Retinal pigment epithelial cell (primary cell): ENCODE results near the gene RBKS.
"Not testable (repeated sequence)": the region's sequence is repeated elsewhere in the genome, so short reads cannot be mapped to it uniquely, and the experiment has no call there.

ENCODE experiments used
- DNase-seq: peaks from one replicate; pipeline ENCODE4 v3.0.0-alpha.2; 2010; ENCODE audit warnings: low read depth
- H3K4me3 ChIP-seq: 2 replicates; pipeline ENCODE4 v1.5.1; 2011; ENCODE audit warnings: mild to moderate bottlenecking, low read length, control low read depth, moderate library complexity
- TF ChIP-seq, protein P1 (sequence below): conservative IDR thresholded peaks from 2 replicates; pipeline ENCODE4 v1.5.1; 2011; ENCODE audit warnings: low read depth, low read length, control low read depth, inconsistent platforms

The RBKS gene

DNA sequence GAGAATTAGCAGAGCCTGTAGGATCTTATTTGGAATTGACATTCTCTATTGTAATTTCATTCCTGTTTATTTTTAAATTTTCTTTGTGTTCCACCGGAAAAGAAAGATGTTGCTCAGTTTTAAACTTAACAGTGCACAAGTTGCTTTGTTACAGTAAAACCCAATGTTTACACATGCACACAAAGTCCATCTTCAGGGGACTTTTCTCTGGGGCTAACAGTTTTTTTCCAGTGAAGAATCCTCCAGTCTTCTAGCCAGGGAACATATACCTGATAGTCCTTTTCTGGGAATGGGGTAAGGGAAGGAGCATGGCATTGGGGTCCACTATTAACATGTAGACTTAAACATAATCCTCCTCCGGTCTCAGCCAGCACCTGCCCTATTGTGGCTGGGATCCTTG is 143.9 kb downstream of the RBKS start:
- no peak overlapping the region for H3K4me3 ChIP-seq
- TF ChIP-seq, protein P1, sequence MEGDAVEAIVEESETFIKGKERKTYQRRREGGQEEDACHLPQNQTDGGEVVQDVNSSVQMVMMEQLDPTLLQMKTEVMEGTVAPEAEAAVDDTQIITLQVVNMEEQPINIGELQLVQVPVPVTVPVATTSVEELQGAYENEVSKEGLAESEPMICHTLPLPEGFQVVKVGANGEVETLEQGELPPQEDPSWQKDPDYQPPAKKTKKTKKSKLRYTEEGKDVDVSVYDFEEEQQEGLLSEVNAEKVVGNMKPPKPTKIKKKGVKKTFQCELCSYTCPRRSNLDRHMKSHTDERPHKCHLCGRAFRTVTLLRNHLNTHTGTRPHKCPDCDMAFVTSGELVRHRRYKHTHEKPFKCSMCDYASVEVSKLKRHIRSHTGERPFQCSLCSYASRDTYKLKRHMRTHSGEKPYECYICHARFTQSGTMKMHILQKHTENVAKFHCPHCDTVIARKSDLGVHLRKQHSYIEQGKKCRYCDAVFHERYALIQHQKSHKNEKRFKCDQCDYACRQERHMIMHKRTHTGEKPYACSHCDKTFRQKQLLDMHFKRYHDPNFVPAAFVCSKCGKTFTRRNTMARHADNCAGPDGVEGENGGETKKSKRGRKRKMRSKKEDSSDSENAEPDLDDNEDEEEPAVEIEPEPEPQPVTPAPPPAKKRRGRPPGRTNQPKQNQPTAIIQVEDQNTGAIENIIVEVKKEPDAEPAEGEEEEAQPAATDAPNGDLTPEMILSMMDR: no peak
- DNase-seq: no peak

DNA sequence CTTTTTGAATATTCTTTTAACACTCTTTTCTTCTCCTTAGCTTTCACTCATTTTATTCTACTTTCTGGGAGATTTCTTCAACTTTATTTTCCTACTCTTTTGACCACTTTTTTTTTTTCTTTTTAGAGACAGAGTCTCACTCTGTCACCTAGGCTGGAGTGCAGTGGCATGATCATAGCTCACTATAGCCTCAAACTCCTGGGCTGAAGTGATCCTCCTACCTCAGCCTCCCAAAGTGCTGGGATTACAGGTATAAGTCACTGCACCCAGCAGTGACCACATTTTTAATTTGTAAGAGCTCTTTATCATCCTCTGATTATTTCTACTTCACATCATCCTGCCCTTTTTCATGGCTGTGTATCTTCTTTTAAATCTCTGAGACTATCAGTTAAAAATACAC is 144.7 kb downstream of the RBKS start:
- DNase-seq: not testable (repeated sequence)

DNA sequence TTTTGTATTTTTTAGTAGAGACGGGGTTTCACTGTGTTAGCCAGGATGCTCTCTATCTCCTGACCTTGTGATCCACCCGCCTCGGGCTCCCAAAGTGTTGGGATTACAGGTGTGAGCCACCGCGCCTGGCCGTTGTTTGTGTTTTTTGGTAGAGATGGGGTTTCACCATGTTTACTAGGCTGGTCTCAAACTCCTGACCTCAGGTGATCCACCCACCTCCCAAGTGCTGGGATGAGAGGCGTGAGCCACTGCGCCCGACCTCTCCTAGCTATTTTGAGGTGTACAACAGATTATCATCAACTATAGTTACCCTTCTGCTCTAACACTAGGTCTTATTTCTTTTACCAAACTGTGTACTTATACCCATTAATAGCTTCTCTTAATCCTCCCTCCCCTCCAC is 147.6 kb downstream of the RBKS start:
- no peak overlapping the region for H3K4me3 ChIP-seq
- TF ChIP-seq, protein P1: no peak
- no peak for DNase-seq

More for the DNA sequence above, 144.7 kb downstream of the RBKS start:
- not testable (repeated sequence) for H3K4me3 ChIP-seq

DNA sequence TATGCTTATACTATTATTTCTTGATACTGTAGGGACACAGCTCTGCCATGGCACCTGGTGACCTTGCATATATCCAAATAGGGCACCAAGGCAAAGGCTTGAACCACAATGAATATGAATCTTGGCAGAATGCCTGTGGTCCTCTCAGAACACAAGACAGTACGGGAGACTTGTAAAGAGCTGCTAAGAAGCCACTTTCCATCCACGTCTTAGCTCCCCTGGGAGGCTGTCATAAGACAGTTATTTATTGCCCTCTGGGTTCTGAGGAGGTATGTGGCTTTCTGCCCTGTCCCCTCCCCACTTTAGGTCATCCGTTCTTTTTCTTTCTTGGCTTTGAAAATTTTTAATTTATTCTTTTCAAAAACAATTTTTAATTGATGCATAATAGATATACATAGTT is 148.5 kb downstream of the RBKS start:
- no peak for DNase-seq
- TF ChIP-seq, protein P1: no peak
- no peak overlapping the region for H3K4me3 ChIP-seq

DNA sequence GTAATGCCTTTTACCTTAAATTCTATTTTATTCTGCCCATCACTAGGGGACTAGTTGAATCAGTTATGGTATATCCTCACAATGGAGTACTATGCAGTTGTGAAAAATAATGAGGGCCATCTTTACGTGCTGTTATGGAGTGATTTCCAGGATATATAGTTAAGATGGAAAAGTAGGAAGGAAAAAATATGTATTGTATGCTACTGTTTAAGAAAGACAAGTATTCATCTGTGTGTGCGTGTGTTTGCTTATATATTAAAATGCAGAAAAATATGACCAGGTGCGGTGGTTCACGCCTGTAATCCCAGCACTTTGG is 151.2 kb downstream of the RBKS start:
- TF ChIP-seq, protein P1: no peak
- H3K4me3 ChIP-seq: no peak overlapping the region
- DNase-seq: no peak

DNA sequence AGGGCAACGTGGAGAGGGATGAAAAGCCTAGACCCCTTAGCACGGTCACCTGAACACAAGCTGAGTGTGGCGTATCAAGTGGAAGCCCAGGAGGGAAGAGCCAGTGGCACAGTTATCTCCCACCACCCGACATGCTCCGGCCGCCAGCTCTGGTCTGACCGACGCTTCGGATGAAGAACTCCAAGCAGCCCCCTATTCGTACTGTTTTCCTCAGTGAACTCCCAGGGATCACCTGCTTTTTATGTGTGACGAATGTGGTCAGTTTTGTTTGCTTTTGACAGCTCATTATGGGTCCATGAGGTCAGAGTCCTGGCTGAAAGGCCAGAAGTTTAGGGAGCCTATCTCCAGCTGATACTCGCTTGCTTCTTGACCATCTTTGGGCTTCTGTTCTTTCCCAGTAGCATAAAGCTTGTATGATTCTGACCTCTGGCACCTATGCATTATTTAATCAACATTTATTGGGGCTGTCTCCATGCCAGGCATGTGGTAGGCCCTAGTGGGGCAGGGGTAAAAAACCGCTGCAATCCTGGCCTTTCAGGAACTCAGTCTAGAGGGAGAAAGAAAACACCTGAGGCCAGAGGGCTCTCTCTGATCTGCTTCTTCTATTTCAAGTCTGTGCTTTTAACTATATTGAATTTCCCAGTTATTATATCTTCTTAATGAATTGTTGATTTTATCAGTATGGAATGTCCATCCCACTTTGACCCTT is 151.7 kb downstream of the RBKS start:
- TF ChIP-seq, protein P1: no peak
- no peak for DNase-seq
- no peak overlapping the region for H3K4me3 ChIP-seq

DNA sequence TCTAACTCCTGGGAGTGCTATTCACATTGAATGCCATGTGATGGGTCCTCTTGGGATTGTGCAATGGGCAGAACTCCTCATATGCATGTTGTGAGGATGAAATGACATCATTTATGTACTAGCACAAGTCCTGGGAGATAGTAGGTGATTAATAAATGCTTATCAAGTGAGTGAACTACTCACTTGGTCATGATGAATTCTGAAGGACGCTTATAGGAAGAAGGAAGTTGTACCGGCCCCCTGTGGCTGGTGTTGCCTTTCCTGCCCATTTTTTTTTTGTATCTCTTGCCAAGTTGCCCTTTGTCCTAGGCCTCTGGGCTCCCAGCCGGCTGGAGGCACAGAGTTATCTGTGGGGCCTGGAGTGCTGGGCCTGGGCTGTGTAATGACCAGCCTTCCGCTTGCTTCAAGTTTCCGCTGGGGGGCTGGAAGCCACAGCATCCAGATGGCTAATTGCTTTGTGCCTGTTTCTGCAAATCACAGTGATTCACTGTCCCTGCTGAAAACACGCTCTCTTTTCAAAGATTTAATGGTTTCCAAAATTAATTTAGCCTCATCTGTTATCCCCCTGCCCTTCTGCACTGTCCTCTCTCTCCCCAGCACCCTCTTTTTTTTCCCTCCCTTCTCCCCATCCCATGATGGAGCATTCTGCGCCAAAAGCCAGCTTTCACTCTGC is 152.4 kb downstream of the RBKS start:
- no peak overlapping the region for H3K4me3 ChIP-seq
- TF ChIP-seq, protein P1: no peak
- DNase-seq: no peak
